Loucy (cell line): Measurements from ENCODE around the gene RDH12.

ENCODE experiments used
- H2AFZ ChIP-seq: fragments of 200-600 bp; sonication (generic); 2 replicates; pipeline ENCODE4 v1.6.0; 2016; ENCODE audit warnings: antibody characterized with exemption, mild to moderate bottlenecking, low read length, moderate library complexity
- H3F3A ChIP-seq: fragments of 200-600 bp; 2 replicates; pipeline ENCODE4 v1.6.0; 2016; ENCODE audit warnings: antibody characterized with exemption, low read depth, mild to moderate bottlenecking
- H3K27me3 ChIP-seq: fragments of 200-600 bp; sonication (generic); 2 replicates; pipeline ENCODE4 v1.6.1; 2014; ENCODE audit warnings: low read length, mild to moderate bottlenecking; ENCODE audit not compliant: insufficient read depth, poor library complexity, severe bottlenecking
- H3K36me3 ChIP-seq: fragments of 200-600 bp; sonication (generic); 2 replicates; pipeline ENCODE4 v1.6.1; 2016; ENCODE audit warnings: low read length; ENCODE audit not compliant: insufficient read depth
- H3K4me1 ChIP-seq: fragments of 200-600 bp; sonication (generic); 2 replicates; pipeline ENCODE4 v1.5.1; 2014; ENCODE audit warnings: low read length, mild to moderate bottlenecking; ENCODE audit not compliant: insufficient read depth, poor library complexity, severe bottlenecking
- H3K4me2 ChIP-seq: fragments of 200-600 bp; sonication (generic); 2 replicates; pipeline ENCODE4 v1.6.0; 2014; ENCODE audit warnings: antibody characterized with exemption, low read length, low read depth, mild to moderate bottlenecking; ENCODE audit not compliant: poor library complexity, severe bottlenecking
- H3K4me3 ChIP-seq: fragments of 200-600 bp; sonication (generic); 2 replicates; pipeline ENCODE4 v1.5.1; 2014; ENCODE audit warnings: low read length, mild to moderate bottlenecking, mixed read lengths; ENCODE audit not compliant: poor library complexity, severe bottlenecking
- H3K79me2 ChIP-seq: fragments of 200-600 bp; sonication (generic); 2 replicates; pipeline ENCODE4 v1.6.1; 2014; ENCODE audit warnings: low read length; ENCODE audit not compliant: insufficient read depth
- H3K9ac ChIP-seq: fragments of 200-600 bp; sonication (generic); 2 replicates; pipeline ENCODE4 v1.6.0; 2014; ENCODE audit warnings: mild to moderate bottlenecking, low read depth, low read length, moderate library complexity; ENCODE audit not compliant: poor library complexity, severe bottlenecking
- H3K9me2 ChIP-seq: fragments of 200-600 bp; sonication (generic); replicated peaks from 2 replicates; pipeline ENCODE4 v1.6.1; 2016; ENCODE audit warnings: low read depth, low read length, mixed read lengths
- H3K9me3 ChIP-seq: fragments of 200-600 bp; sonication (generic); 2 replicates; pipeline ENCODE4 v1.6.1; 2014; ENCODE audit warnings: mild to moderate bottlenecking, antibody characterized with exemption, low read length, low read depth; ENCODE audit not compliant: insufficient read depth
- H4K20me1 ChIP-seq: fragments of 200-600 bp; sonication (generic); 2 replicates; pipeline ENCODE4 v1.6.0; 2014; ENCODE audit warnings: antibody characterized with exemption, low read length, mild to moderate bottlenecking; ENCODE audit not compliant: insufficient read depth, poor library complexity, severe bottlenecking
- EZH2phosphoT487 ChIP-seq: fragments of 200-600 bp; IDR thresholded peaks from 2 replicates; pipeline ENCODE4 v1.6.1; 2018; ENCODE audit warnings: antibody characterized with exemption, mild to moderate bottlenecking, moderate library complexity, borderline replicate concordance
- TF ChIP-seq, protein P1 (sequence below): fragments of 200-600 bp; sonication (generic); conservative IDR thresholded peaks from 2 replicates; pipeline ENCODE4 v1.5.1; 2014; ENCODE audit warnings: mild to moderate bottlenecking, antibody characterized with exemption, low read length

The RDH12 gene

DNA sequence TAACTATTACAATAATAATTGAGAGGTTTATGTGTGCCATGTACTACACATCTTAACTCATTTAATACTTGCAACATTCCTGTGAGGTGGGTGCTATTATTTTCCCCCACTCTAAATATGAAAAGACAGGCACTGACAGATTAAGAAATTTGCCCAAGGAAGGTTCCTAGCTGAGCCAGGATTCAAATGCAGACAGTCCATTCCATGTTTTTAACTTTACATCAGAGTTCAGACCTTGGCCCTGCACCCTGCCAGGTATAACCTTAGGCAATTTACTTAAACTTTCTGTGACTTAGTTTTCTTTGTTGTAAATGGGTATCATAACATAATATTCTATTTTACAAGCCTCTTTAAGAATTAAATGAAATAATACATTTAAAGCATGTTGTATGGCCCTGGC, 26.6 kb downstream of the RDH12 start:
- no peak overlapping the region for H2AFZ ChIP-seq
- H3K79me2 ChIP-seq: no peaks in the 10 kb centered on the region
- no peaks in the 10 kb centered on the region for H3K9me2 ChIP-seq
- H3K4me2 ChIP-seq: no peak overlapping the region
- no peak overlapping the region for H3K9ac ChIP-seq
- TF ChIP-seq, protein P1, sequence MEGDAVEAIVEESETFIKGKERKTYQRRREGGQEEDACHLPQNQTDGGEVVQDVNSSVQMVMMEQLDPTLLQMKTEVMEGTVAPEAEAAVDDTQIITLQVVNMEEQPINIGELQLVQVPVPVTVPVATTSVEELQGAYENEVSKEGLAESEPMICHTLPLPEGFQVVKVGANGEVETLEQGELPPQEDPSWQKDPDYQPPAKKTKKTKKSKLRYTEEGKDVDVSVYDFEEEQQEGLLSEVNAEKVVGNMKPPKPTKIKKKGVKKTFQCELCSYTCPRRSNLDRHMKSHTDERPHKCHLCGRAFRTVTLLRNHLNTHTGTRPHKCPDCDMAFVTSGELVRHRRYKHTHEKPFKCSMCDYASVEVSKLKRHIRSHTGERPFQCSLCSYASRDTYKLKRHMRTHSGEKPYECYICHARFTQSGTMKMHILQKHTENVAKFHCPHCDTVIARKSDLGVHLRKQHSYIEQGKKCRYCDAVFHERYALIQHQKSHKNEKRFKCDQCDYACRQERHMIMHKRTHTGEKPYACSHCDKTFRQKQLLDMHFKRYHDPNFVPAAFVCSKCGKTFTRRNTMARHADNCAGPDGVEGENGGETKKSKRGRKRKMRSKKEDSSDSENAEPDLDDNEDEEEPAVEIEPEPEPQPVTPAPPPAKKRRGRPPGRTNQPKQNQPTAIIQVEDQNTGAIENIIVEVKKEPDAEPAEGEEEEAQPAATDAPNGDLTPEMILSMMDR: no peak
- no peaks in the 10 kb centered on the region for H3F3A ChIP-seq
- no peak overlapping the region for H3K4me3 ChIP-seq
- H3K27me3 ChIP-seq: no peaks in the 10 kb centered on the region
- no peaks in the 10 kb centered on the region for H4K20me1 ChIP-seq
- H3K4me1 ChIP-seq: no peaks in the 10 kb centered on the region
- H3K36me3 ChIP-seq: no peaks in the 10 kb centered on the region
- H3K9me3 ChIP-seq: no peaks in the 10 kb centered on the region

DNA sequence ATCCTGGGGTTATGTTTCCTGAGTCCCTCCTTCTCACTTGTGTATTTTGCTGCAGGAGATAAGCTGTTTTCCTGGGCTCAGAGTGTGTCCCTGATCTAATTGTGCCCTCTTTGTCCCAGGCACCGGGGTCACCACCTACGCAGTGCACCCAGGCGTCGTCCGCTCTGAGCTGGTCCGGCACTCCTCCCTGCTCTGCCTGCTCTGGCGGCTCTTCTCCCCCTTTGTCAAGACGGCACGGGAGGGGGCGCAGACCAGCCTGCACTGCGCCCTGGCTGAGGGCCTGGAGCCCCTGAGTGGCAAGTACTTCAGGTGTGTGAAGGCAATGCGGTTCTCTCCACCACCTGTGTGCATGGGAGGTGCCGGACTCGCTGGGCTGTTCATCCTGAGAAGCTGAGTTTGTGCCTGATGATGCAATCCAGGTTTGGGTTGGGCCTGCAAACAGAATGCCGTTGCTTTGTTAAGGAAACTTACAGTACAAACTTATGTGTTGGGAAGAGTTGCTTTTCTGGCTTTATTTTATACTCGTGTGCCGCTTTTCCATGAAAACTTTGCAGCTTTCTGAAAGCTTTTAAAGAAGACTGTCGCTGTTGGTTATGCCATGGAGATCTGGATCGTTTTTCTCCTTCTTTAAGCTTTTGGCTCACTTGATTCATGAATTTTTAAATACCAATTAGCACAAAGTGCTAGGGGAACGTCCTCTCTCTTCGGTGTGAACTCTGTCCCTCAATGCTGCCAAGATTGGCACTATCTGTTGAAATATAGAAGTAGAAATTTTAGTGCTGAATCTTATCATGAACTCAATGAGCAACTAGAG, 27.6 kb downstream of the RDH12 start:
- Histone ChIP-seq H3F3A (no peaks in the 10 kb centered on the region), H3K9me3 (no peaks in the 10 kb centered on the region), H3K4me2 (no peak overlapping the region), H3K79me2 (no peaks in the 10 kb centered on the region), H3K9me2 (no peaks in the 10 kb centered on the region), H3K27me3 (no peaks in the 10 kb centered on the region), H3K36me3 (no peaks in the 10 kb centered on the region), H4K20me1 (no peaks in the 10 kb centered on the region), H3K9ac (no peak overlapping the region), H3K4me1 (no peaks in the 10 kb centered on the region), H2AFZ (no peak overlapping the region), H3K4me3 (no peak overlapping the region)
- TF ChIP-seq, protein P1: no peak
- no peak for TF ChIP-seq EZH2phosphoT487

DNA sequence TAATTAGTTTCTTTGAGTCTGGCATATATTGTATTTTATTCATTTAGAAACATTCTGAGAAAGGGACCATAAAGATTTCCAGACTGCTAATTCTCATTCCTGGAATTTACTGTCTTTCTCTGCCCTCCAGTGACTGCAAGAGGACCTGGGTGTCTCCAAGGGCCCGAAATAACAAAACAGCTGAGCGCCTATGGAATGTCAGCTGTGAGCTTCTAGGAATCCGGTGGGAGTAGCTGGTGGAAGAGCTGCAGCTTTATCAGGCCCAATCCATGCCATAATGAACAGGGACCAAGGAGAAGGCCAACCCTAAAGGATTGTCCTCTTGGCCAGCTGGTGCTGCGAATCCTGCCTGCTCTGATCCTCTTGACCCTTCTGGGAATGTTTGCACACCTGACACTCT, 31.9 kb downstream of the RDH12 start:
- H3K27me3 ChIP-seq: no peaks in the 10 kb centered on the region
- H3K36me3 ChIP-seq: no peaks in the 10 kb centered on the region
- no peaks in the 10 kb centered on the region for H3K79me2 ChIP-seq
- no peak overlapping the region for H3K4me3 ChIP-seq
- no peaks in the 10 kb centered on the region for H4K20me1 ChIP-seq
- H3K9ac ChIP-seq: no peak overlapping the region
- H3K4me1 ChIP-seq: no peaks in the 10 kb centered on the region
- no peaks in the 10 kb centered on the region for H3K9me2 ChIP-seq
- no peaks in the 10 kb centered on the region for H3F3A ChIP-seq
- no peaks in the 10 kb centered on the region for H3K9me3 ChIP-seq
- no peak overlapping the region for H2AFZ ChIP-seq
- TF ChIP-seq, protein P1: no peak
- no peak for TF ChIP-seq EZH2phosphoT487
- H3K4me2 ChIP-seq: no peak overlapping the region
